Activated effector memory CD4-positive, alpha-beta T cell treated with anti-CD3 and anti-CD28 coated beads, Interleukin-2, amount 50 U/mL, for 16 hours (primary cell): ENCODE measurements around the gene VAV2.
"Not testable (repeated sequence)": the region's sequence is repeated elsewhere in the genome, so short reads cannot be mapped to it uniquely, and the experiment has no call there.

Experiments used
- DNase-seq: peaks from one replicate; pipeline ENCODE4 v3.0.0-alpha.2; 2020

The VAV2 gene

DNA sequence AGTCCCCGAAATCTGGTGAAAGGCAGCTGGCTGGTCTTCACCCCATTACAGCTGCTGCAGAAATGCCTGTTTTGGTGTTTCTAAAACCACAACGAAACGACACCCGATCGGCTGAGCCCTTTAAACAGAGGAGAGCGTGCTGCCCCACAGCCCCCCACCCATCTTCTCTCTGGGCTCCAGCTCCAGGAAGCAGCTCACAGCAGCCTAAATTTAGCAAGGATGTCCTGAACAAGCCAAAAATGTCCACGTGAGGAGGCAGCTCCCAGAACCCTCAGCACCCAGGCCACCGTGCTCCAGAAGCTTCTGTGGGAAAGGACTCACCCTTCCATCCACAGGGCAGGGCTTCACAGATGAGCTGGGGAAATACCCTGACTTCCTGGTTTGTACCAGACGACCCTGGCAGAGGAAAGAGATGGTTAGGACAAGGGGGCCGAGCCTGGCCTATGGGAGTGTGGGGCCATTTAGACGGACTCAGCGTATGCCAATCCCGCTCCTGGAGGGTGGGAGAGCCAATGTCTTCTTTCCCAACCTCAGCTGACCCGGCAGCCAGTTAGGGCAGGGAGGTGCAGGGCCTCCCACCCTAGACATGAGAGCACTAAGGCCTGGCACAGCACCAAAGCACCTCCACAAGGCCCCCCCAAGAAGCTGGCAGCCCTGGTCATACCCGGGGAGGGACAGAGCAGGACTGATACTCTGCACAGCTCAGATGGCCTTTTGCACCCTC, 214.9 kb downstream of the VAV2 start:
- no peak for DNase-seq

- DNase-seq, result no peak
Observed at GRCh38 chr9:133775951-133776905, 215.9 kb downstream of the VAV2 start.

DNA sequence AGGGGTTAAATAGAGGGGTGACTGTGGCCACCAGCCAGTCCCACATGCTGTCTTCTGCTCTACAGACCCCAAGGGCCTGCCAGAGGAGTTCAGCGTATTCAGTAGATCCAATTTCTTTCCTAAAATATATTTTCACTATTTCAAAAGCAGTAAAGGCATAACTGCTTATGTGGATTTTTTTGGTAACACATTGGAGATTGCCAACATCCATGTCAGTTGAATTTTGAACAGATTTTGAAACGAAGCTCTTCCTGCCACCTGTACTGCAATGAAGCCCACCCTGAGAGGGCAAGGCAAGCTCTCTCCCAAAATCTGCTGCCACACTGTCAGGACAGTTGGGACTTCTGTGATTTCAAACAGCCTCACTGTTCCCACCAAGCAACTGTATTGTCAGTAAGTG, 216.8 kb downstream of the VAV2 start:
- no peak for DNase-seq

- no peak for DNase-seq
Observed at GRCh38 chr9:133774799-133775198, 217.3 kb downstream of the VAV2 start.

DNA sequence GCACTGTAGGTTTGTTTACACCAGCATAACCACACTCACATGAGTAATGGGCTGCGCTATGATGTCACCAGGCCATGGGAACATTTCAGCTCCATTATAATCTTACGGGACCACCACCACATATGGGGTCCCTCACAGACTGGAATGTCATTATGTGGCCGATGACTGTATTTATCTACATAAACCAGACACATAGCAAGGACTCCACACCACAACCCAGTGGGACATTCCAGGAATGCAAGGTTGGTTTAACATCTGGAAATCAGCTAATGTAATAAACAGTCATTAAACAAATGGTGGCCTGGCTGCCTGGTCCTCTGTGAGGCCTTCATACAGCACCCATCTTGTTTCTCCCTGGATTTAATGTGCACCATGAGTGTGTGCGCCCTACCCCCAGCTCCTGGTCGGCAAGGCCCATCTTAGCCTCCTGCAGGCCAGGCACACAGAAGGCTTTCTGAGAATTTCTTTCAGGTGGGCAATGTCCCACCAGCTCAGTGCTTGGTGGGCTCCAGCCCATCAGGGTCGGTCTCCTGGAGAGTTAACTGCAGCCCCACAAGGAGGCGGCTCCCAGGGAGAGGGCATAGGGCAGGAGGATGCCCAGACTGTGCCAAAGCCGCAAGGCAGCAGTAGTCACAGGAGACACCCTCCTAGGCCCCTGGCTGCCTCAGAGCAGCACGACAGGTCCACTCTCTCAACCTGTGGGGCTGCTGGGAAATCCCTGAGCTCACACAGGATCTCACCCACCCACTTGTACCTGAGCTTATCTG, 218.1 kb downstream of the VAV2 start:
- DNase-seq, result no peak

GRCh38 chr9:133772581-133772980, 219.5 kb downstream of the VAV2 start:
- DNase-seq, result peak; percentile 36

GRCh38 chr9:133771486-133772482, 220.3 kb downstream of the VAV2 start:
- DNase-seq, result peak; percentile 54

DNA sequence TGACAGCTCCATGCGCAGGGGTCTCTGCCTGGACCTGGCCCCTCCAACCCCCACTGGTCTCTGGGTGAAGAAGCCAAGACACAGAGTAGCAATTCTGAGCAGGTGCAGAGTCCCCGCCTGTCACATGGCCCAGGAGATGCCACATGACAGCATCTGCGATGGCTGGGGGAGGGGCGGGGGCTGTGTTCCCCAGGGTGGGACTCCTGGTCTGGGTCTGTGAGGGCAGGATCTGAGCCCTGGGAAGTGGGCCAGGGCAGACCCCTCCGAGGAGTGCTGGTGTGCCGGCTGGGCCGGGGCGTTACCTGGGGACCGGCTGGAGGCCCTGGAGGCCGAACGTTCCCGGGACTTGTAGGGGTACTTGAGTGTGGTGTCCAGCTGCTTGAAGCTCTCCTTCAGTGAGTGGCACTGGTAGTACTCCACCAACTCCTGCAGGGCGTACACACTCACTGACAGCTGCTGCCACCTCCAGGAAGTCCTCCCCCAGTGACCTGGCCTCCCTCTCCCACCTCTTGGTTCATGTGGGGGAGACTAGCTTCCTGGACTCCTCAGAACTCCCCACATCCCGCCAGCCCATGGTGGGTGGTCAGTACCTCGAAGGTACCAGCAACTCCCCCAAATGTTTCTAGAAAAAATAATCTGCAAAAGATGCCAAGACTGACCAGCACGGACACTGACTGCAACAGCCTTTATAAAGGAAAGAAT, 221.9 kb downstream of the VAV2 start:
- peak; percentile 48 for DNase-seq

GRCh38 chr9:133769511-133770075, 222.5 kb downstream of the VAV2 start:
- DNase-seq, result peak; percentile 56

- DNase-seq, result peak; percentile 57
Observed at GRCh38 chr9:133768859-133769510, 223.1 kb downstream of the VAV2 start.

GRCh38 chr9:133768371-133768858, 223.7 kb downstream of the VAV2 start:
- DNase-seq, result peak; percentile 51

DNA sequence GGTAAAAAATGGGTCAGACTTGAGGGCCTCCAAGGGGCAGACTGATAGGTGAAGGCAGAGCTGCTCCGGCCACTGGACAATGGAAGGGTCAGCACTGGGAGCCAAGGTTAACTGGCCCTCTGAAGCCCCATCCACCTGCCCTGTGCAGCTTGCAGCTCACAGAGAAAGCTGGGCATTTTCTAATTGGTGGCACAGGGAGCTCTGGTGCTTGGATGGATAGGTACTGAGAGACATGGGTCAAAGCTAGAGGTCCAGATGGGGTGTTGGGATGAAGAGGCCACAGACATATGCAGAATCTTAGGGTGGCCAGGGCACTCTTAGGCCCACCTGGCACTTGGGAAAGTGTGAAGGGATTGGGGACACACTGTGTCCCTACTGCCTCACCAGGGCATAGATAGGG, 224.5 kb downstream of the VAV2 start:
- peak; percentile 22 for DNase-seq

- DNase-seq, result no peak
Observed at GRCh38 chr9:133767008-133767407, 225.1 kb downstream of the VAV2 start.

GRCh38 chr9:133766234-133766633, 225.9 kb downstream of the VAV2 start:
- not testable (repeated sequence) for DNase-seq

DNA sequence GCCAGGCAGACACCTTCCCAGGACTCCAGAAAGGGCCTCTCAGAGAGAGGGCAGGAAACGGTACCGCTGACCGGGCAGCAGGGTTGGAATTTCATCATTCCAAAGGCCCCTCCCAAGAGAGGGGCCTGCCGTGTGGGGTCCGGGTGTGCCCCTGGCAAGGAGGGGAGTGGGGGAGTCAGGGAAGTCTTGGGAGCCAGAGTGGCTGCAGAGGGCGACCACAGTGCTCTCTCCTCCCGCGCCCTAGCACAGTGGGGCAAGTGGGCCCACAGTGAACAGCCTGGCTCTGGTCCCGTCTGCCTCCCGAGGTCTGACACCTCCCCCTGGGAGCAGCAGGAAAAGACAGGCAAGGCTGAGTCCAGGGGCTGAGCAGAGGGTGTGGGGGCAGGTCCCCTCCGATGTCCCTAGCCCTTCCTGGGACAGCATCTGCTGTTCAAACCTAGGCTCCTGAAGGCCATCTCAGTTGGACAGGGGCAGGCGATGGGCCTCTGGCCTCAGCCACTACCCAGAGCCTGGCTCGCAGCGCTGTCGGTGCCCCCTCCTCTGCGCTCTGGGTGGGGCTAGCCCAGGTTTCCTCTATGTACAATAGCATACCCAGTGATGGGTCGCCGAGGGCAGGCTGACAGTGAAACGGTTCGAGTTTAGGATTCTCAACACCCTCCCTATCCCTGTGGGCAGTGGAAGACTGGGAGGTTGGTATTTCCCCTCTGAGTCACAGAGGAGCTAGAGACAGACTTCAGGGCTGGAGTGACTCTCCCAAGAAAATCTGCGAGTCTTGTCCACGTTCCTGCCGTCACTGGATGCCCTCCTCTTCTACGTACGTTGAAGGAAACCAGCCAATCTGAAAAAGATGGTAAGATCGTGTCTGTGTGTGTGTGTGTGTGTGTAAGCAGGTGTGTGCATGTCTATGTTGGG, 228.6 kb downstream of the VAV2 start:
- peak; percentile 50 for DNase-seq

GRCh38 chr9:133762488-133763271, 229.4 kb downstream of the VAV2 start:
- DNase-seq, result peak; percentile 44

DNA sequence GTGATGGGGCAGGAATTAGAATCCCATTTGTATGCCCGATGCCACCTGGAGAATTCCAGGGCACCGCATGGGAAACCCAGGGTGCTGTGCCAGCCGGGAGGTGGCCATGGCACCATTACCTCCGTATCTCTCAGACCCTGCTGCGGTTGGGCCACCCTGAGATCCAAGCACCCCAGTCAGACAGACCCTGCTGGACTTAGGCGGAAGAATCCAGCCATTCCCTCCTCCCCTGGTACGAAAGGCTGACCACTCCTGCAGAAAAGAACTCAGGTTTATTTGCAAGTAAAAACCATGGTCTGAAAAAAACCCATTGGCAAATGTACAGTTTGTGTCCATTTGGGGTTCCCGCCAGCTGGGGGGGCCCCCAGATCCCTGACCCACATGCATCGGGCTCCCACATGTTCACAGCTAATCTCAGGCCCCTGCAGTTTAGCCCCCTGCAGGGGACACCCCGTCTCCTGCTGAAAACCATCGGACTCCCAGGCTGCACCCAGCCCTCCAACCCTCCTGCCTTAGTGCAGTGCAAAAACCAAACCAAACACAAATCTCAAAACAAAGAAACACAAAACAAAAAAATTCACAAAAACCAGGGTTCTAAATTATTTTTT, 230.4 kb downstream of the VAV2 start:
- DNase-seq, result peak; percentile 31
